K562 (cell line): ENCODE measurements around the gene TNP1.

Experiments used
- CHD4 ChIP-seq: fragments of 200-600 bp; sonication (generic); IDR thresholded peaks from 3 replicates; pipeline ENCODE4 v1.6.1; 2012; ENCODE audit warnings: low read depth, mild to moderate bottlenecking, mixed read lengths, low read length, inconsistent platforms; ENCODE audit not compliant: insufficient read depth, insufficient replicate concordance, poor library complexity, severe bottlenecking
- ETV6 ChIP-seq, 3 experiments: fragments of 150-350 bp in 1 of 3; sonication (generic) in 1 of 3; formaldehyde crosslinking in 1 of 3; IDR thresholded peaks; 2 replicates each; pipeline versions ENCODE4 v1.6.1 to v1.8.0; 2014 to 2022; ENCODE audit warnings: borderline replicate concordance in 2 of 3, low read depth in 2 of 3, antibody characterized with exemption in 1 of 3, low read length in 1 of 3, mild to moderate bottlenecking in 1 of 3, missing genetic modification reagents in 1 of 3
- GATAD2B ChIP-seq: fragments of 450-650 bp; IDR thresholded peaks from 2 replicates; pipeline ENCODE4 v1.6.1; 2017; ENCODE audit warnings: mild to moderate bottlenecking, borderline replicate concordance
- JUND ChIP-seq, 2 experiments: IDR thresholded peaks; 2 replicates in 1 of 2; 3 replicates in 1 of 2; pipeline ENCODE4 v1.6.1; 2011; ENCODE audit warnings: borderline replicate concordance in 2 of 2, low read depth in 2 of 2, low read length in 2 of 2, improper control_type of control experiment in 1 of 2, missing biosample characterization in 1 of 2, missing genetic modification characterization in 1 of 2, missing genetic modification reagents in 1 of 2
- MTF1 ChIP-seq: fragments of 250-450 bp; sonication (Bioruptor Pico); IDR thresholded peaks from 2 replicates; pipeline ENCODE4 v1.9.0; 2021; ENCODE audit warnings: moderate library complexity, mild to moderate bottlenecking, inconsistent platforms, borderline replicate concordance
- NFIC ChIP-seq: fragments of 450-650 bp; IDR thresholded peaks from 2 replicates; pipeline ENCODE4 v1.6.1; 2017; ENCODE audit warnings: mild to moderate bottlenecking, inconsistent platforms
- POLR2A ChIP-seq: fragments of 450-650 bp; conservative IDR thresholded peaks from 2 replicates; pipeline ENCODE4 v1.6.1; 2016
- POLR2AphosphoS2 ChIP-seq: IDR thresholded peaks from 2 replicates; pipeline ENCODE4 v1.6.1; 2012; ENCODE audit warnings: low read length, improper control_type of control experiment
- RBM22 ChIP-seq: fragments of 200-400 bp; formaldehyde crosslinking; IDR thresholded peaks from 2 replicates; pipeline ENCODE4 v1.6.1; 2018; ENCODE audit warnings: low read length, low read depth; ENCODE audit not compliant: poor library complexity, severe bottlenecking
- SNAPC5 ChIP-seq: fragments of 250-450 bp; sonication (Bioruptor Pico); IDR thresholded peaks from 2 replicates; pipeline ENCODE4 v1.8.0; 2021; ENCODE audit warnings: moderate library complexity, mild to moderate bottlenecking, inconsistent platforms
- ZNF24 ChIP-seq: fragments of 450-650 bp; IDR thresholded peaks from 2 replicates; pipeline ENCODE4 v1.6.1; 2016
- ZNF561 ChIP-seq: fragments of 450-650 bp; formaldehyde crosslinking; conservative IDR thresholded peaks from 2 replicates; pipeline ENCODE4 v1.4.0; 2020; ENCODE audit warnings: mild to moderate bottlenecking, moderate library complexity
- TF ChIP-seq, protein P1 (sequence below), 2 experiments: IDR thresholded peaks; 2 replicates each; pipeline ENCODE4 v1.6.1; 2011; ENCODE audit warnings: borderline replicate concordance in 1 of 2, control low read depth in 1 of 2, low read depth in 1 of 2, low read length in 1 of 2, mild to moderate bottlenecking in 1 of 2, mixed read lengths in 1 of 2, moderate library complexity in 1 of 2; ENCODE audit not compliant: insufficient read depth in 1 of 2, insufficient read length in 1 of 2, poor library complexity in 1 of 2, severe bottlenecking in 1 of 2; ENCODE audit errors: extremely low read depth in 1 of 2
- TF ChIP-seq, protein P2 (sequence below), 3 experiments: IDR thresholded peaks in 2 of 3; conservative IDR thresholded peaks in 1 of 3; 2 replicates each; pipeline ENCODE4 v1.5.1; 2011 to 2012; ENCODE audit warnings: low read length in 3 of 3, mild to moderate bottlenecking in 3 of 3, control low read depth in 2 of 3, improper control_type of control experiment in 1 of 3, inconsistent platforms in 1 of 3, low read depth in 1 of 3, mixed read lengths in 1 of 3, moderate library complexity in 1 of 3; ENCODE audit not compliant: insufficient read depth in 2 of 3

- TF ChIP-seq ZNF561 (CRISPR knock-in tag) = no peak
- TF ChIP-seq, protein P1, sequence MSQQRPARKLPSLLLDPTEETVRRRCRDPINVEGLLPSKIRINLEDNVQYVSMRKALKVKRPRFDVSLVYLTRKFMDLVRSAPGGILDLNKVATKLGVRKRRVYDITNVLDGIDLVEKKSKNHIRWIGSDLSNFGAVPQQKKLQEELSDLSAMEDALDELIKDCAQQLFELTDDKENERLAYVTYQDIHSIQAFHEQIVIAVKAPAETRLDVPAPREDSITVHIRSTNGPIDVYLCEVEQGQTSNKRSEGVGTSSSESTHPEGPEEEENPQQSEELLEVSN (IDR thresholded peaks at IDR 0.05; ENCODE audit: borderline replicate concordance in 1 of 2, extremely low read depth in 1 of 2, insufficient read depth in 1 of 2, insufficient read length in 1 of 2, low read depth in 1 of 2, low read length in 1 of 2, poor library complexity in 1 of 2, severe bottlenecking in 1 of 2) = no peak
- no peak for TF ChIP-seq ZNF24
- TF ChIP-seq GATAD2B = no peak
- TF ChIP-seq, protein P2, sequence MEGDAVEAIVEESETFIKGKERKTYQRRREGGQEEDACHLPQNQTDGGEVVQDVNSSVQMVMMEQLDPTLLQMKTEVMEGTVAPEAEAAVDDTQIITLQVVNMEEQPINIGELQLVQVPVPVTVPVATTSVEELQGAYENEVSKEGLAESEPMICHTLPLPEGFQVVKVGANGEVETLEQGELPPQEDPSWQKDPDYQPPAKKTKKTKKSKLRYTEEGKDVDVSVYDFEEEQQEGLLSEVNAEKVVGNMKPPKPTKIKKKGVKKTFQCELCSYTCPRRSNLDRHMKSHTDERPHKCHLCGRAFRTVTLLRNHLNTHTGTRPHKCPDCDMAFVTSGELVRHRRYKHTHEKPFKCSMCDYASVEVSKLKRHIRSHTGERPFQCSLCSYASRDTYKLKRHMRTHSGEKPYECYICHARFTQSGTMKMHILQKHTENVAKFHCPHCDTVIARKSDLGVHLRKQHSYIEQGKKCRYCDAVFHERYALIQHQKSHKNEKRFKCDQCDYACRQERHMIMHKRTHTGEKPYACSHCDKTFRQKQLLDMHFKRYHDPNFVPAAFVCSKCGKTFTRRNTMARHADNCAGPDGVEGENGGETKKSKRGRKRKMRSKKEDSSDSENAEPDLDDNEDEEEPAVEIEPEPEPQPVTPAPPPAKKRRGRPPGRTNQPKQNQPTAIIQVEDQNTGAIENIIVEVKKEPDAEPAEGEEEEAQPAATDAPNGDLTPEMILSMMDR (IDR thresholded peaks at IDR 0.05 in 2 of 3, conservative IDR thresholded peaks at IDR 0.05 in 1 of 3; ENCODE audit: insufficient read depth in 2 of 3, low read depth in 1 of 3, low read length in 3 of 3) = no peak
- no peak for TF ChIP-seq MTF1
- no peak for TF ChIP-seq POLR2A
- TF ChIP-seq CHD4 = no peak
- no peak for TF ChIP-seq NFIC
- no peak for TF ChIP-seq ETV6 (IDR thresholded peaks at IDR 0.05; ENCODE audit: borderline replicate concordance in 1 of 2, low read depth in 2 of 2, low read length in 1 of 2)
- TF ChIP-seq ETV6 (CRISPR knock-in tag; IDR thresholded peaks at IDR 0.05; ENCODE audit: borderline replicate concordance) = no peak
- no peak for TF ChIP-seq POLR2AphosphoS2
- TF ChIP-seq JUND (IDR thresholded peaks at IDR 0.05; ENCODE audit: borderline replicate concordance, low read depth, low read length) = no peak
- no peak for TF ChIP-seq JUND (tag; IDR thresholded peaks at IDR 0.05; ENCODE audit: borderline replicate concordance, low read depth, low read length)
- no peak for TF ChIP-seq SNAPC5
- TF ChIP-seq RBM22 = no peak
These were observed 4.8 kb downstream of the TNP1 start for GRCh38 chr2:216855079-216855478.
